NCI-H345 treated with DMSO at 0.1 percent for 48 hours (cell line): ENCODE measurements around the gene AIPL1.
A peak's percentile ranks its signal among the peaks of the same experiment; 100 is the strongest.

Experiments used
- DNase-seq: peaks from one replicate; lab custom pipeline; 2025; ENCODE audit not compliant: unreplicated experiment; lab: John Stamatoyannopoulos, UW

AIPL1 gene

DNA sequence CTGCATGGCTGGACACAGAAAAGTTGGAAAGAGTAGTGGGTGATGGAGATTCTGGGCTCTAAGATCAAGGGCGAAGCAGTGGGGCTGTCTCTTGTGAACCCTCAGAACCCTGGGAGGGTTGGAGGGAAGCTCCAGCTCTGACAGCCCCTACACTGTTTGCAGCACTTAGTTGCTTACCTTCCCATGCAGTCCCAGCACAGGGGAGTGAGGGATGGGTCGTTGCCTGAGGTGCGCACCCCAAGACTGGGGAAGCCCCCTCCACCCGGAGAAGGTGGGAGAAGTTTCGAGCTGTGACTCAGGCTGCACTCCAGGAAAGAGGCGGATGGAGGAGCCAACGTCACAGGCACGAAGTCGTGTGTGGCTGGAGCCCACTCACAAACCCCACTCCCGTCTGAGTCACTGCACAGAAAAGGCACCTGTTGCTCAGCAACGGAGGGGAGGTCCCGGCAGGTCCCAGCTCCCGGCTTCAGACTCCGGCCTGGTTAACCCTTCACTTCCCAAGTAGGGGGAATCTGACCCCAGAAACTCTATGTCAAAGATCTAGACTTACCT, 60.1 kb downstream of the AIPL1 start:
- no peak for DNase-seq

DNA sequence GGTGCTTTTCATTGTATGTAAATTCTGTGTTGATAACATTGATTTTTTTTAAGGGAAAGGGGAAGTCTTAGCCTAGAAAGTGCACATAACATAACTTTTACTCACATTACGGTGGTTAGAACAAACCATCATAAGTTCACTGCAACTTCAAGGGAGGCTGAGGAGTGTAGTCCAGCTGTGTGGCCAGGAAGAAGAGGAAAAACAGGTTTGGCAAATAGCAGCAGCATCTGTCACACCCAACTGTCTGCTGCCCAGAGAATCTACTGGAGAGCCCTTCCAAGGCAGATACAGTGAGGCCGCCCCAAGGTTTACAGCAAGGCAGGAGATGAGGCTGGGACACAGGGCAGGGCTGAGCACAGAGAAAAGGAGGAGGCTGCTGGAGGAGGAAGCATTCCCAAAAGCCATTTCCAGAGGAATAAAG, 60.6 kb downstream of the AIPL1 start:
- DNase-seq, result peak; percentile 7
